Adrenal gland (tissue), 5 donors: ENCODE measurements around the gene ARFGAP3.

Experiments used
- POLR2A ChIP-seq, 2 donors: fragments of 450-650 bp; IDR thresholded peaks; one replicate each; pipeline ENCODE4 v1.6.1; 2017; ENCODE audit warnings: antibody characterized with exemption in 2 of 2, mild to moderate bottlenecking in 2 of 2, moderate library complexity in 1 of 2
- TF ChIP-seq, protein P1 (sequence below), 6 experiments: fragments of 450-650 bp in 4 of 6; fragments of 200-600 bp in 2 of 6; sonication (generic) in 1 of 6; IDR thresholded peaks; 1 replicate in 5 of 6; 2 replicates in 1 of 6; pipeline versions ENCODE4 v1.5.1 to v1.8.0; 2016 to 2021; ENCODE audit warnings: antibody characterized with exemption in 6 of 6, mild to moderate bottlenecking in 2 of 6, moderate library complexity in 1 of 6
- donor health status: DM: no; HTN: no; CAD: no.

GRCh38 chr22:42752912-42753311 lies 104.2 kb downstream of the ARFGAP3 start:
- TF ChIP-seq, protein P1, sequence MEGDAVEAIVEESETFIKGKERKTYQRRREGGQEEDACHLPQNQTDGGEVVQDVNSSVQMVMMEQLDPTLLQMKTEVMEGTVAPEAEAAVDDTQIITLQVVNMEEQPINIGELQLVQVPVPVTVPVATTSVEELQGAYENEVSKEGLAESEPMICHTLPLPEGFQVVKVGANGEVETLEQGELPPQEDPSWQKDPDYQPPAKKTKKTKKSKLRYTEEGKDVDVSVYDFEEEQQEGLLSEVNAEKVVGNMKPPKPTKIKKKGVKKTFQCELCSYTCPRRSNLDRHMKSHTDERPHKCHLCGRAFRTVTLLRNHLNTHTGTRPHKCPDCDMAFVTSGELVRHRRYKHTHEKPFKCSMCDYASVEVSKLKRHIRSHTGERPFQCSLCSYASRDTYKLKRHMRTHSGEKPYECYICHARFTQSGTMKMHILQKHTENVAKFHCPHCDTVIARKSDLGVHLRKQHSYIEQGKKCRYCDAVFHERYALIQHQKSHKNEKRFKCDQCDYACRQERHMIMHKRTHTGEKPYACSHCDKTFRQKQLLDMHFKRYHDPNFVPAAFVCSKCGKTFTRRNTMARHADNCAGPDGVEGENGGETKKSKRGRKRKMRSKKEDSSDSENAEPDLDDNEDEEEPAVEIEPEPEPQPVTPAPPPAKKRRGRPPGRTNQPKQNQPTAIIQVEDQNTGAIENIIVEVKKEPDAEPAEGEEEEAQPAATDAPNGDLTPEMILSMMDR (IDR thresholded peaks at IDR 0.05) = no peak
- no peak for TF ChIP-seq POLR2A (IDR thresholded peaks at IDR 0.05)
